IgD-negative memory B cell (primary cell): Measurements from ENCODE around the gene TSNAXIP1. TPM values are rescaled to one million over a fixed set of nuclear protein-coding genes. Genes with fewer than 3 reads are reported as not detected.

Experiments used
- H3K27ac Mint-ChIP-seq, 3 donors: one replicate each; pipeline ENCODE4 v1.8.0; 2020 to 2022; ENCODE audit warnings: mild to moderate bottlenecking in 3 of 3, mixed read lengths in 3 of 3, moderate library complexity in 1 of 3
- H3K27me3 Mint-ChIP-seq: one replicate; pipeline ENCODE4 v1.8.0; 2021; ENCODE audit warnings: mixed read lengths
- H3K36me3 Mint-ChIP-seq: one replicate; pipeline ENCODE4 v1.8.0; 2020; ENCODE audit warnings: mild to moderate bottlenecking, mixed read lengths
- H3K4me1 Mint-ChIP-seq, 3 donors: one replicate each; pipeline ENCODE4 v1.8.0; 2020 to 2022; ENCODE audit warnings: mixed read lengths in 3 of 3, mild to moderate bottlenecking in 1 of 3
- H3K4me3 Mint-ChIP-seq, 4 donors: one replicate each; pipeline ENCODE4 v1.8.0; 2020 to 2022; ENCODE audit warnings: mild to moderate bottlenecking in 4 of 4, mixed read lengths in 4 of 4, moderate library complexity in 3 of 4
- H3K9me3 Mint-ChIP-seq, 3 donors: one replicate each; pipeline ENCODE4 v1.8.0; 2020 to 2021; ENCODE audit warnings: mixed read lengths in 3 of 3, mild to moderate bottlenecking in 1 of 3
- polyA plus RNA-seq: library from polyadenylated mRNA; unstranded; fragments of 300-500 nt; fragmentation: Illumina TruSeq; gene quantifications from one replicate; pipeline ENCODE4 v1.2.3, GENCODE V29; 2021

TSNAXIP1 gene
- polyA plus RNA-seq, 1 donor from 2014 or later, result not detected

DNA sequence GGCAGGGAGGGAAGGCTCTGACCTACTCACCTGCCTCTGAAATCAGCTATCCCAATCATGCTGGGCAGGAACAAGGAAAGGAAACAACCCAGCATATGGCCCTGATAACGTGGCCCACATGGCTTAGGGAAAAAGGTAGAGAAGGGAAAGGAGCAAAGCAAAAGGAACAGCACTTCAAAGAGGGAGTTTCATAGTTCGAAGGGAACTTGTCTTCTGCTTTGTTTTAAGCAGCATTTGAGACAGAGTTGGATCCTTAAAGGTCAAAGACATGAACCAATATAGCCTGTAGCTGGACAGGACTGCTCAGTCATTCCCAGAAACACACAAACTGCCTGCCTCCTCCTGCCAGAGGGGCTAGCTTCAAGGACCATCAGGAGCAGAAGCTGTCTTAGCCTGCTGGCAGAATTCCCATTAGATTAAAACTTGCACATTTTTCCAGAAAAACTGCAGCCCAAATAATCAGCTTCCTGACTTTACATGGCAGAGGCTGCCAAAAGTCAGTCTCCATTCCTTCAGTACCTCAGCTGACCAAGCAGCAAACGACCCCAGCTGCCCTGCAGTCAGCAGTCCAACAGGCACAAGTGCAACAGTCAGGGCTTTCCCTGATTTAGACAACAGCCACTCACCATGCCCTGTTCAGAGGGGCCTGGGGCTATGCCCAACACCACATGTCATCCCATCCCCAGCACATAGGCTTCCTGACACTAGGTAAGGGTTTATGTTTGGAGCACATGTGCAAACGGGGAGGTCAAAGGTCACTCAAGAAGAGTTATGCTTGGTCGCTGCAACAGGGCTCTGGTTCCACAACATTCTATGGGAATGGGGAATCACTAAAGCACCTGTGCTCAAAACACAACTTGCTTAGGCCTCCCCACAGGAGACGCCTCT is 32.9 kb upstream of the TSNAXIP1 start:
- no peaks in the 10 kb centered on the region for H3K27me3 Mint-ChIP-seq
- H3K4me1 Mint-ChIP-seq, result peaks cover 2 to 6% (median 5%) of the 10 kb centered on the region in 3 donors
- H3K27ac Mint-ChIP-seq, result peak overlapping the region in 1 of 3 donors; percentile 31

GRCh38 chr16:67774457-67774853 is 32.2 kb upstream of the TSNAXIP1 start:
- Mint-ChIP-seq H3K27me3 (no peaks in the 10 kb centered on the region), H3K4me3 (no peak overlapping the region), H3K9me3 (no peaks in the 10 kb centered on the region), H3K36me3 (peaks cover 14% of the 10 kb centered on the region), H3K27ac (no peak overlapping the region), H3K4me1 (peaks cover 2 to 8% (median 6%) of the 10 kb centered on the region in 3 donors)

More for the DNA sequence above, 32.9 kb upstream of the TSNAXIP1 start:
- peaks cover 14% of the 10 kb centered on the region for H3K36me3 Mint-ChIP-seq
- H3K9me3 Mint-ChIP-seq, result no peaks in the 10 kb centered on the region
- no peak overlapping the region for H3K4me3 Mint-ChIP-seq

- H3K4me1 Mint-ChIP-seq, result peaks cover 8 to 14% (median 14%) of the 10 kb centered on the region in 3 donors
- no peaks in the 10 kb centered on the region for H3K27me3 Mint-ChIP-seq
- H3K9me3 Mint-ChIP-seq, result no peaks in the 10 kb centered on the region
- peak overlapping the region in 1 of 4 donors; percentile 5 for H3K4me3 Mint-ChIP-seq
- peaks cover 12% of the 10 kb centered on the region for H3K36me3 Mint-ChIP-seq
- H3K27ac Mint-ChIP-seq, result no peak overlapping the region
Measured at GRCh38 chr16:67775273-67775672, 31.4 kb upstream of the TSNAXIP1 start.

- Mint-ChIP-seq H3K4me1 (peaks cover 19 to 25% (median 21%) of the 10 kb centered on the region in 3 donors), H3K27ac (peak overlapping the region in 2 of 3 donors; percentile 33 to 39), H3K4me3 (no peak overlapping the region), H3K27me3 (no peaks in the 10 kb centered on the region), H3K9me3 (no peaks in the 10 kb centered on the region), H3K36me3 (peaks cover 7% of the 10 kb centered on the region)
Measured at GRCh38 chr16:67779256-67780014, 27.3 kb upstream of the TSNAXIP1 start.

DNA sequence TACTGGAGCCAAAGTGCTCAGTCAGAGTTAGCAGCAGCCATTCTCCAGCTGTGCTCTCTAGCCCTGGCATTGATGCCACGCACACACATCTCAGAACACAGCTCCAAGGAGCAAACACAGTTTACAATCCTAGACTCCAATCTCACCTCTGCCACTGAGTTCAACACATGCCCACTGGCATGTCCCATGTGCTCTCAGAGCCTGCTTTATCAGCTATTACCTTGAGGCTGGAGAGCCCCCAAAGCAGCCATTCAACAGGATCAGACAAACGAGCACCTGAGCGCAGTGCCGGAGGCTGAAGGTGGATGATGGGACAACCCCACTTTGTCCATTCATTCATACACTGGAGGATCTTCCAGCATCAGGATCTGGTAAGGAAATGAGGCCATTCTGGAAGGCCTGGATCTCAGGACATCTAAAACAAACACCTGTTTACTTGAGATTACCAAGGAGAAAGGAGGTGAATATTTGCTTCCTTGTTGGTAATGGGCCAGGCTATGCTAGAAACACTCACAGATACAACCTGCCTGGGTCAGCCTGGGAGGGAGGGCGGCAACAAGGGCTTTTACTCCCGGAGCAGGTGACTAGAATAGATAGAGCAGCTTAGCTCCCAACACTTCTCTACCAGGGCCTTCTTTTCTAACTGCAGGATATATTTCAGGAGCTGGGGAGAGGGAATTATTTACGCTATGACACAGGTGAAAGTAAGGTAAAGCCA is 25.7 kb upstream of the TSNAXIP1 start:
- peaks cover 5% of the 10 kb centered on the region for H3K36me3 Mint-ChIP-seq
- H3K27ac Mint-ChIP-seq, result peak overlapping the region in 1 of 3 donors; percentile 86
- no peaks in the 10 kb centered on the region for H3K27me3 Mint-ChIP-seq
- no peaks in the 10 kb centered on the region for H3K9me3 Mint-ChIP-seq
- H3K4me1 Mint-ChIP-seq, result peaks cover 17 to 21% (median 20%) of the 10 kb centered on the region in 3 donors
- H3K4me3 Mint-ChIP-seq, result no peak overlapping the region

GRCh38 chr16:67781565-67781921 is 25.1 kb upstream of the TSNAXIP1 start:
- Mint-ChIP-seq H3K27ac (peak overlapping the region in 1 of 3 donors; percentile 86), H3K4me1 (peaks cover 21 to 25% (median 23%) of the 10 kb centered on the region in 3 donors), H3K4me3 (no peak overlapping the region), H3K27me3 (no peaks in the 10 kb centered on the region), H3K36me3 (peaks cover 5% of the 10 kb centered on the region), H3K9me3 (no peaks in the 10 kb centered on the region)

DNA sequence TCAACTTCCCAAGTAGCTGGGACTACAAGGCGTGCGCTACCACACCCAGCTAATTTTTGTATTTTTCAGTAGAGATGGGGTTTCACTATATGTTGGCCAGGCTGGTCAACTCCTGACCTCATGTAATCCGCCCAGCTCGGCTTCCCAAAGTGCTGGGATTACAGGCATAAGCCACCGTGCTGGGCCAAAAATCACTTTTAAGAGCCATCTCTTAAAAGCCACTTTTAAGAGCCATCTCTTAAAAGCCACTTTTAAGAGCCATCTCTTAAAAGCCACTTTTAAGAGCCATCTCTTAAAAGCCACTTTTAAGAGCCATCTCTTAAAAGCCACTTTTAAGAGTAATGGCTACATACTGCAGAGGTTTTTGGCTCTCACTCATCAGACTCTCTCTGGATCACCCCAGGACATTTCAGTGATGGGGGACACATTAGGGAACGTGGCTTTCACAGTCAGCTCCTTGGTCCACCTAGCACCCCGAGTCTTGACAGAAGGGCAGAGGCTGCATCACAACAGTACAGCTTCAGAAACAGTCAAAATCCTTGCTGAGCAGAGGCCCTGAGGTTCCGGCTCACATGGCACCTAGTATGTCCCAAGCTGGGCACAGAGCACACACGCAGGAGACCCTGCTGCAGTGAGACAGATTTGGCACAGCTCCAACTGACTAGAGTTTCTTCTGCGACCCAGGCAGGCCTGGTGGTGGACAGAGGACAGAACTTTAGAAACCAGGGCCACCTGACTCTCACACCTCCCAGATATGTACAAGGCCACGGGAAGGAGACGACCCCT is 23.9 kb upstream of the TSNAXIP1 start:
- Mint-ChIP-seq H3K36me3 (peaks cover 3% of the 10 kb centered on the region), H3K4me1 (peaks cover 25 to 29% (median 26%) of the 10 kb centered on the region in 3 donors), H3K9me3 (no peaks in the 10 kb centered on the region), H3K27ac (no peak overlapping the region), H3K27me3 (no peaks in the 10 kb centered on the region), H3K4me3 (no peak overlapping the region)

DNA sequence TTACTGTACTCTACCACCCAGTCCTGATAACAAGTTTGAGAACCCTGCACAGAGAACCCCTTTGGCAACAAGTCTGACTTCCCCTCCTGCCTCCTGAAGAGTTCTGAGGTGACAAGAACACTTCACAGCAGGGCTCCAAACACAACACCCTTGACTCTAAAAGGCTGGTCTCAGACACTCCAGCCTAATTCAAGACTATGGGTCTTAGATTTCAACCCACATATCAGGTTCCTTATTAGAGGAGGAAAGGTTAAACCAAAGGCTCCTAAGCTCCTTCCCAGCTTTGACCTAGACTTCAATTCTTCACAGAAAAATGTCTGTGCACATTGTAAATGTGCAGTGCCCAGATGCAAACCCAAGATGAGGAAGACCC is 23.4 kb upstream of the TSNAXIP1 start:
- H3K9me3 Mint-ChIP-seq, result no peaks in the 10 kb centered on the region
- no peak overlapping the region for H3K4me3 Mint-ChIP-seq
- H3K27ac Mint-ChIP-seq, result no peak overlapping the region

DNA sequence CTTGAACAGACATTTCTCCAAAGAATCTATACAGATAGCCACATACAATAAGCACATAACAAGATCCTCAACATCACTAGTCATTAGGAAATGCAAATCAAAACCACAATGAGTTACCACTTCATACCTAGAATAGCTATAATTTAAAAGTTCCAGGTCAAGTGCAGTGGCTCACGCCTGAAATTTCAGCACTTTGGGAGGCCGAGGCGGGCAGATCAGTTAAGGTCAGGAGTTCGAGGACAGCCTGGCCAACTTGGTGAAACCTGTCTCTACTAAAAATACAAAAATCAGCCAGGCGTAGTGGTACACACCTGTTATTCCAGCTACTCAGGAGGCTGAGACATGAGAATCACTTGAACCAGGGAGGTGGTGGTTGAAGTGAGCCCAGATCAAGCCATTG is 20.2 kb upstream of the TSNAXIP1 start:
- no peaks in the 10 kb centered on the region for H3K9me3 Mint-ChIP-seq
- H3K27me3 Mint-ChIP-seq, result no peaks in the 10 kb centered on the region
- H3K4me3 Mint-ChIP-seq, result peak overlapping the region in 1 of 4 donors; percentile 87
- H3K36me3 Mint-ChIP-seq, result peaks cover 3% of the 10 kb centered on the region
- peaks cover 13 to 23% (median 21%) of the 10 kb centered on the region in 3 donors for H3K4me1 Mint-ChIP-seq
- peak overlapping the region in 1 of 3 donors; percentile 23 for H3K27ac Mint-ChIP-seq

More for the DNA sequence above, 23.4 kb upstream of the TSNAXIP1 start:
- no peaks in the 10 kb centered on the region for H3K27me3 Mint-ChIP-seq
- H3K4me1 Mint-ChIP-seq, result peaks cover 25 to 29% (median 25%) of the 10 kb centered on the region in 3 donors
- H3K36me3 Mint-ChIP-seq, result peaks cover 3% of the 10 kb centered on the region

- Mint-ChIP-seq H3K4me1 (peaks cover 11 to 23% (median 22%) of the 10 kb centered on the region in 3 donors), H3K27ac (no peak overlapping the region), H3K4me3 (peak overlapping the region in 1 of 4 donors; percentile 44), H3K9me3 (no peaks in the 10 kb centered on the region), H3K36me3 (no peaks in the 10 kb centered on the region), H3K27me3 (no peaks in the 10 kb centered on the region)
Measured at GRCh38 chr16:67790071-67790470, 16.6 kb upstream of the TSNAXIP1 start.

- H3K27ac Mint-ChIP-seq, result peak overlapping the region in 1 of 3 donors; percentile 26
- peaks cover 19 to 32% (median 20%) of the 10 kb centered on the region in 3 donors for H3K4me1 Mint-ChIP-seq
- no peaks in the 10 kb centered on the region for H3K9me3 Mint-ChIP-seq
- peaks cover 7% of the 10 kb centered on the region for H3K36me3 Mint-ChIP-seq
- H3K27me3 Mint-ChIP-seq, result no peaks in the 10 kb centered on the region
- H3K4me3 Mint-ChIP-seq, result no peak overlapping the region
Measured at GRCh38 chr16:67796099-67796718, 10.5 kb upstream of the TSNAXIP1 start.

DNA sequence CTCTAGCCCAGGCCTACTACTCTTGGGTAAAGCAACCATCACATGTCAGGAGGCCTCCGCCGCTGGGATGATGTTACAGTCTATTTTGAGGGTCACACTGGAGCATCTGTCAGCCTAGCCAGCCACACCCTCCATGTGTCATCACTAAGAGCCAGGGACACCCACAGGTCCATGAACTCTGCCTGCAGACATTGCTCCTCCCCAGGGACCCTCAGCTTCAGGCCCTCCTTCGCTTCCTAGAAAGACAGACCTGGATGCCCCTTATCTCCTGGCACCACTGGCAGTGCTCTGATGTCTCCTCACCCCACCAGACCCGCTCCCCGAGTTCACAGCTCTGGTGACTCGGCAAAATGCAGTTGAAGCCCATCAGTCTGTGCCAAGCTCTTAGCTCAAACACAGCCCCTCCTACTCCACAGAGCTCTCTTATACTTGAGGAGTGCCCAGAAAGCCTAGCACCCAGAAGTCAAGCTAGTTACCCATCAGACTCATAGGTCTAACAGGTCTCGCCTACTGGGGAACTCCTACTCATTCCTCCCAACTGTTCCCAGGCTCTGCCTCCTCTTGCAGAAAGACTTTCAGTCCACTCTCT is 6.3 kb upstream of the TSNAXIP1 start:
- Mint-ChIP-seq H3K4me1 (peaks cover 34 to 56% (median 42%) of the 10 kb centered on the region in 3 donors), H3K9me3 (no peaks in the 10 kb centered on the region), H3K36me3 (peaks cover 11% of the 10 kb centered on the region), H3K27me3 (no peaks in the 10 kb centered on the region), H3K27ac (peak overlapping the region in 1 of 3 donors; percentile 4), H3K4me3 (no peak overlapping the region)

DNA sequence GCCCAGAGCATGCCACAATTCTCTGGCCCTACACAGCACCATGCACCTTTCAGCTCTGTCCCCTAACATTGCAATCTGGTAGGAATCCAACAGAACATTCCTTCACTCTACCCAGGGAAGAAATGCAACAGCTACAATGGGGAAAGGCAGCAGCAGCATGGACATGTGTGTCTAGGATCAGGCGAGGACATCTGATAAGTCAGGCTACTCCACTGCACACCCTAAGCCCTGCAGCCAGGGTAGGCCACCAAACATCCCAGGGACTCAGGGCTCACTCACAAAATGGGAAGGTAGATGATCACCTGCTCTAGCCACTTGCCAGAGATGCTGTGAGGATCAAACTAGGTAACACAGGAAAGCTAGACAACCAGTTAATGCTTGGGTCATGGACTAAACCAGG is 5.4 kb upstream of the TSNAXIP1 start:
- no peaks in the 10 kb centered on the region for H3K27me3 Mint-ChIP-seq
- peak overlapping the region in 3 of 4 donors; percentile 71 to 86 (median 72) for H3K4me3 Mint-ChIP-seq
- H3K27ac Mint-ChIP-seq, result peak overlapping the region; percentile 28 to 85 (median 59)
- peaks cover 11% of the 10 kb centered on the region for H3K36me3 Mint-ChIP-seq
- peaks cover 34 to 59% (median 41%) of the 10 kb centered on the region in 3 donors for H3K4me1 Mint-ChIP-seq
- no peaks in the 10 kb centered on the region for H3K9me3 Mint-ChIP-seq
